Measurements from ENCODE around the gene ZBTB7A.

DNA sequence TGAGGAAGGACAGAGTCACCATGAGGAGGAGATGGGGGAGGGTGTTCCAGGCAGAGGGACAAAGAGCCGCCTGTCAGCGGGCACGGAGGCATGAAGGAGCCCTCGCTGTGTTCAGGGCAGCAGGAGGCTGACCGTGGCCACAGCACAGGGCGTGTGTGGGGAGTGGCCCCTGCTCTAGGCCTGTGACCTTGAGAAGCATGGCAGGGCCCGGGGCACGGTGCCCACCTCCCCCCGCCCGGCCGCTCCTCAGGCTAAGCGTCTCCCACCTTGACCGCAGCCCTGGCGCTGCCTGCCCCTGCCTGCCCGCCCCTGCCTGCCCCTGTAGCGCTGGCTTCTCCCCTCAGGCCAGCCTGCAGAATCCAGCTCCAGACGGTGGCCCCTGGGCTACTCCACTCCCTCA, 45.7 kb upstream of the ZBTB7A start:
- TF ChIP-seq, protein P1, sequence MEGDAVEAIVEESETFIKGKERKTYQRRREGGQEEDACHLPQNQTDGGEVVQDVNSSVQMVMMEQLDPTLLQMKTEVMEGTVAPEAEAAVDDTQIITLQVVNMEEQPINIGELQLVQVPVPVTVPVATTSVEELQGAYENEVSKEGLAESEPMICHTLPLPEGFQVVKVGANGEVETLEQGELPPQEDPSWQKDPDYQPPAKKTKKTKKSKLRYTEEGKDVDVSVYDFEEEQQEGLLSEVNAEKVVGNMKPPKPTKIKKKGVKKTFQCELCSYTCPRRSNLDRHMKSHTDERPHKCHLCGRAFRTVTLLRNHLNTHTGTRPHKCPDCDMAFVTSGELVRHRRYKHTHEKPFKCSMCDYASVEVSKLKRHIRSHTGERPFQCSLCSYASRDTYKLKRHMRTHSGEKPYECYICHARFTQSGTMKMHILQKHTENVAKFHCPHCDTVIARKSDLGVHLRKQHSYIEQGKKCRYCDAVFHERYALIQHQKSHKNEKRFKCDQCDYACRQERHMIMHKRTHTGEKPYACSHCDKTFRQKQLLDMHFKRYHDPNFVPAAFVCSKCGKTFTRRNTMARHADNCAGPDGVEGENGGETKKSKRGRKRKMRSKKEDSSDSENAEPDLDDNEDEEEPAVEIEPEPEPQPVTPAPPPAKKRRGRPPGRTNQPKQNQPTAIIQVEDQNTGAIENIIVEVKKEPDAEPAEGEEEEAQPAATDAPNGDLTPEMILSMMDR (IDR thresholded peaks at IDR 0.05) = no peak
- no peak for TF ChIP-seq POLR2A (IDR thresholded peaks at IDR 0.05)
